Pancreas (tissue), 10 donors: Measurements from ENCODE around the gene PLD1. TPM values are rescaled to one million over a fixed set of nuclear protein-coding genes. Genes with fewer than 3 reads are reported as not detected.

ENCODE experiments used
- ATAC-seq, 4 donors: fragments of 200-7000 bp; cut with Tn5 transposase; one replicate each; pipeline versions ENCODE4 v1.8.0 to v1.9.1; 2020; ENCODE audit warnings: mild to moderate bottlenecking in 4 of 4, moderate library complexity in 4 of 4
- DNase-seq, 6 donors: peaks; one replicate each; pipeline ENCODE4 v3.0.0-alpha.2; 2020
- FAIRE-seq: peaks from 2 replicates; lab custom pipeline; 2012; peaks lifted over from hg19 to GRCh38; lab: Jason Lieb, UNC
- H3K27ac ChIP-seq, 4 donors: fragments of 200-600 bp; sonication (generic); 1 replicate in 3 of 4; 2 replicates in 1 of 4; pipeline versions ENCODE4 v1.5.0 to v1.8.0; 2020
- H3K27me3 ChIP-seq, 4 donors: fragments of 200-600 bp; one replicate each; pipeline ENCODE4 v1.8.0; 2021
- H3K36me3 ChIP-seq, 3 donors: fragments of 200-600 bp; sonication (generic) in 1 of 3; one replicate each; pipeline versions ENCODE4 v1.5.0 to v1.8.0; 2020 to 2021
- H3K4me1 ChIP-seq, 3 donors: fragments of 200-600 bp; one replicate each; pipeline ENCODE4 v1.8.0; 2021
- H3K4me3 ChIP-seq, 4 donors: fragments of 200-600 bp; sonication (generic) in 2 of 4; one replicate each; pipeline versions ENCODE4 v1.5.0 to v1.8.0; 2020 to 2021
- H3K9me3 ChIP-seq, 4 donors: fragments of 200-600 bp; one replicate each; pipeline ENCODE4 v1.8.0; 2021
- WGBS, 2 donors: extraction: QIAGEN DNeasy Blood & Tissue Kit; methylation state at CpG; one replicate each; pipeline ENCODE4 v1.1.7; 2013; 5-methylcytosine and 5-hydroxymethylcytosine counted together
- intact Hi-C, 3 donors: fragments of 100-400 bp; cut with DNase I; formaldehyde crosslinking; loops; one replicate each; pipeline versions ENCODE4 v1.11.1 to v1.14.2; 2022
- polyA plus RNA-seq, 2 donors: library from polyadenylated mRNA; stranded (reverse); fragments of 200-250 nt; gene quantifications; one replicate each; pipeline ENCODE4 v1.2.3, GENCODE V29; 2013
- total RNA-seq, 6 donors: library from RNA; stranded (reverse); fragmentation: NEBNext Ultra II Directional in 4 of 6; extraction: Animal tissue kit (Norgen Biotek cat#: 25700) in 4 of 6; gene quantifications; one replicate each; pipeline versions ENCODE4 v1.2.1 to v1.2.4, GENCODE V29; 2021 to 2023
- TF ChIP-seq, protein P1 (sequence below), 4 donors: fragments of 200-600 bp; sonication (generic) in 3 of 4; IDR thresholded peaks; one replicate each; pipeline versions ENCODE4 v1.5.0 to v1.8.0; 2021; ENCODE audit warnings: antibody characterized with exemption in 4 of 4
- donor health status: healthy with polysubstance abuse.
- donor health status: DM: no; HTN: no; CAD: no; lungs with moderate emphysema.
- donor health status: DM: no; HTN: no; CAD: no.
- donor health status: control.
- donor health status: control.
- donor health status: Bipolar disorder and iron deficiency.
- donor health status: DM: yes; HTN: yes; CAD: no.
- donor health status: DM: no; HTN: no; CAD: no.
- donor health status: DM: no; HTN: no; CAD: no.
- donor health status: DM: yes; HTN: yes; CAD: no.

The PLD1 gene
- total and polyA plus RNA-seq, 8 donors, result 14.7 to 62.1 (median 33.7) TPM

GRCh38 chr3:171718493-171719185 lies 91.6 kb downstream of the PLD1 start:
- Histone ChIP-seq H3K27me3 (no peaks in the 10 kb centered on the region), H3K27ac (no peak overlapping the region), H3K9me3 (no peaks in the 10 kb centered on the region), H3K36me3 (peaks cover 0 to 9% (median 0%) of the 10 kb centered on the region in 3 donors), H3K4me1 (no peaks in the 10 kb centered on the region), H3K4me3 (no peak overlapping the region)
- DNase-seq (no peak), FAIRE-seq (no peak), ATAC-seq (no peak)
- 76 to 88% methylated on average over 4 of the region's 4 CpGs for WGBS, 2 donors
- TF ChIP-seq, protein P1, sequence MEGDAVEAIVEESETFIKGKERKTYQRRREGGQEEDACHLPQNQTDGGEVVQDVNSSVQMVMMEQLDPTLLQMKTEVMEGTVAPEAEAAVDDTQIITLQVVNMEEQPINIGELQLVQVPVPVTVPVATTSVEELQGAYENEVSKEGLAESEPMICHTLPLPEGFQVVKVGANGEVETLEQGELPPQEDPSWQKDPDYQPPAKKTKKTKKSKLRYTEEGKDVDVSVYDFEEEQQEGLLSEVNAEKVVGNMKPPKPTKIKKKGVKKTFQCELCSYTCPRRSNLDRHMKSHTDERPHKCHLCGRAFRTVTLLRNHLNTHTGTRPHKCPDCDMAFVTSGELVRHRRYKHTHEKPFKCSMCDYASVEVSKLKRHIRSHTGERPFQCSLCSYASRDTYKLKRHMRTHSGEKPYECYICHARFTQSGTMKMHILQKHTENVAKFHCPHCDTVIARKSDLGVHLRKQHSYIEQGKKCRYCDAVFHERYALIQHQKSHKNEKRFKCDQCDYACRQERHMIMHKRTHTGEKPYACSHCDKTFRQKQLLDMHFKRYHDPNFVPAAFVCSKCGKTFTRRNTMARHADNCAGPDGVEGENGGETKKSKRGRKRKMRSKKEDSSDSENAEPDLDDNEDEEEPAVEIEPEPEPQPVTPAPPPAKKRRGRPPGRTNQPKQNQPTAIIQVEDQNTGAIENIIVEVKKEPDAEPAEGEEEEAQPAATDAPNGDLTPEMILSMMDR (IDR thresholded peaks at IDR 0.05), result no peak
- intact Hi-C loops, result loop anchor here in 1 of 3 donors (10.0 kb wide), 1 partner anchor 46 kb away; no protein-coding TSS in a partner anchor

- ATAC-seq (no peak), FAIRE-seq (no peak), DNase-seq (no peak)
- Histone ChIP-seq H3K4me1 (no peaks in the 10 kb centered on the region), H3K9me3 (no peaks in the 10 kb centered on the region), H3K27me3 (no peaks in the 10 kb centered on the region), H3K4me3 (no peak overlapping the region), H3K36me3 (peaks cover 0 to 12% (median 0%) of the 10 kb centered on the region in 3 donors), H3K27ac (no peak overlapping the region)
- TF ChIP-seq, protein P1 (IDR thresholded peaks at IDR 0.05), result no peak
- intact Hi-C loops, result loop anchor here in 1 of 3 donors (10.0 kb wide), 1 partner anchor 50 kb away; no protein-coding TSS in a partner anchor
- WGBS, 2 donors, result 93 to 98% methylated on average over 2 of the region's 2 CpGs
Observed at GRCh38 chr3:171715155-171715554, 95.1 kb downstream of the PLD1 start.

DNA sequence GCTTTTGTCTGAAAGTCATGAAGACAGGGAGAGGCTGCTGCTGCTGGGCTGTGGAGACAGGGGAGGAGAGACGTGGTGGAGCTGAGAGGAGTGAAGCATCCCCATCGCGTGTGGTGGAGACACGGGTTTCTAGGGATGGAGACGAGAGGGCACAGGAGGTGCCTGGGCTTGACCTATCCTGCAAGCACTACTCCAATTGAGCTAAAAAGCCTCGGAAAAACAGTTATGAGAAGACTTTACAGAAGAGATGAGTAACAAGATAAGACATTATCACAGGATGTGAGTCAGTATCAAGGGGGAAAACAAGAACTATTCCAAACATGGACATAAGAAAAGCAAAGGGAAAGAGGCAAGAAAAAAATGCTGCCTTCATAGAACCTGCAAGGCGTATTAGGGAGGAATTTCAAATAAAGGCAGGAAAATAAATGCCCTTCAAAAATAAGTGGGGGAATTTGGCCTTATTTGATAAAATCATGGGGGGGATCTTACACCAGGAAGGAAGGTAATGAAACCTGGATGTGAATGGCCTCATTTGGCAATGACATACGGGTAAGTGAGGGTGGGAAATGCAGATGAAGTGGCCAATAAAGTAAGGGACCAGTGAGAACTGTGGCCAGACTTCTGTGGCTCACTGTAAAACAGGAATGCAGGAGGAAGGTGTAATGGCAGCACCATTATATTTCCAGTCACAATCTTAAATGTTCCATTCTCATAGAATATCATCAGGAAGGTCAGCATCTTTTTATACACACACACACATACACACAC lies 97.9 kb downstream of the PLD1 start:
- no peak for DNase-seq
- Histone ChIP-seq H3K4me1 (no peaks in the 10 kb centered on the region), H3K27ac (no peak overlapping the region), H3K36me3 (peaks cover 0 to 22% (median 0%) of the 10 kb centered on the region in 3 donors), H3K9me3 (no peaks in the 10 kb centered on the region), H3K4me3 (no peak overlapping the region), H3K27me3 (no peaks in the 10 kb centered on the region)
- WGBS, 2 donors, result 86 to 89% methylated on average over 8 of the region's 8 CpGs
- no peak for ATAC-seq
- TF ChIP-seq, protein P1 (IDR thresholded peaks at IDR 0.05), result no peak
- no peak for FAIRE-seq
- intact Hi-C loops, result loop anchor here in 1 of 3 donors (10.0 kb wide), 1 partner anchor 52 kb away; no protein-coding TSS in a partner anchor

- peaks cover 0 to 22% (median 0%) of the 10 kb centered on the region in 3 donors for H3K36me3 ChIP-seq
- intact Hi-C loops, result loop anchor here in 1 of 3 donors (10.0 kb wide), 1 partner anchor 53 kb away; no protein-coding TSS in a partner anchor
- H3K4me1 ChIP-seq, result no peaks in the 10 kb centered on the region
- FAIRE-seq (no peak), DNase-seq (no peak), ATAC-seq (no peak)
- no peaks in the 10 kb centered on the region for H3K9me3 ChIP-seq
- H3K27ac ChIP-seq, result no peak overlapping the region
- H3K27me3 ChIP-seq, result no peaks in the 10 kb centered on the region
- 62 to 97% methylated on average over 3 of the region's 3 CpGs for whole genome bisulfite sequencing, 2 donors
- TF ChIP-seq, protein P1 (IDR thresholded peaks at IDR 0.05), result no peak
- no peak overlapping the region for H3K4me3 ChIP-seq
Observed at GRCh38 chr3:171711461-171712170, 98.7 kb downstream of the PLD1 start.
